ENCODE measurements around the gene CPSF3. TPM values are rescaled to one million over a fixed set of nuclear protein-coding genes. Genes with fewer than 3 reads are reported as not detected.

CPSF3 gene
- total and polyA plus RNA-seq, 2 of the 4 experiments (the other 2 are of a cell fraction) = 29.2 to 64.5 TPM

DNA sequence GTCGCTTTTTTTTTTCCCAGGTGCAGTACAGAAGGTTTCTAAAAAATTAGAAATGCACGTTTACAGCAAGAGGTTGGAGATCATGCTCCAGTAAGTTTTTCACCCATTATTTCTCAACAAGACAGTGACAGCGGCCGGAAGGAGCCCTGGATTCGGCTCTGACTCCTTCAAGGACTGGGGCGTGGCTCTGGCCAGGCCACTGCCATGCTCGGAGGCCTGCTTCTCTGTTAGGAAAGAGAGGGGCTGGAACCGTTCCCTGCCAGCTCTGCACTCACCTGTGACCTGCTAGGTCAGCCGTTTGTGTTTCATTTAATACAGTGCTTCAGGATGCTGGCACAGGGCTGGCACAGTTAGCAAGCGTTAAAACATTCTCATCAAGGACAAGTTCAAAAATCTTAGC lies 44.2 kb downstream of the CPSF3 start:
- H2BK120ac ChIP-seq (ENCODE audit: low read depth, low read length) = no peak overlapping the region
- WGBS, 2 experiments (ENCODE audit: extremely low coverage in 2 of 2, insufficient read length in 1 of 2) = no CpG with 5 or more reads among the region's 10 CpGs
- ChIA-PET CTCF (no interaction called here), POLR2A (ENCODE audit: unreplicated experiment) (no interaction called here)
- H3K4me3 ChIP-seq (ENCODE audit: insufficient read depth, low read depth, low read length) = no peak overlapping the region
- no peak overlapping the region for H3K56ac ChIP-seq (ENCODE audit: extremely low read depth, insufficient read depth, low read length)
- H3K9me1 ChIP-seq (ENCODE audit: insufficient read depth, low read length) = peaks cover 7% of the 10 kb centered on the region; the same call in 1 of the 2 replicates
- peaks cover 14% of the 10 kb centered on the region for H3K36me3 ChIP-seq (ENCODE audit: control insufficient read depth, insufficient read depth, low read length)
- H2BK20ac ChIP-seq (ENCODE audit: low read depth, low read length) = no peak overlapping the region
- no peak overlapping the region for H3K14ac ChIP-seq (replicated peaks; ENCODE audit: low read depth, low read length)
- H3K9me3 ChIP-seq (ENCODE audit: control insufficient read depth, insufficient read depth, low read length) = no peaks in the 10 kb centered on the region
- no peak overlapping the region for H2BK5ac ChIP-seq (ENCODE audit: low read depth, low read length, poor library complexity, severe bottlenecking)
- H3K23ac ChIP-seq (ENCODE audit: low read depth, low read length) = no peak overlapping the region
- no peak overlapping the region for H3K27ac ChIP-seq (ENCODE audit: insufficient read depth, low read length)
- no peak overlapping the region for H4K8ac ChIP-seq (ENCODE audit: low read depth in 2 of 2, low read length in 2 of 2)
- H2AFZ ChIP-seq (replicated peaks; ENCODE audit: low read length, poor library complexity) = no peak overlapping the region
- H2AK5ac ChIP-seq (ENCODE audit: low read depth, low read length) = no peak overlapping the region
- no peaks in the 10 kb centered on the region for H4K20me1 ChIP-seq (ENCODE audit: insufficient read depth, low read length)
- H2AK9ac ChIP-seq (replicated peaks; ENCODE audit: low read depth, low read length, poor library complexity) = no peak overlapping the region
- intact Hi-C loops (cut with micrococcal nuclease) (no loop called here), in situ Hi-C loops (cut with MboI; ENCODE audit: low sequenced_read_pairs) (no loop called here), dilution Hi-C loops (cut with HindIII; ENCODE audit: low sequenced_read_pairs, unreplicated experiment) (no loop called here)
- ATAC-seq (ENCODE audit: low read depth) = no peak
- no TSS peak for BruUV-seq (replicated peaks)
- peaks cover 4% of the 10 kb centered on the region; the same call in 1 of the 2 replicates for H3K4me1 ChIP-seq (ENCODE audit: control insufficient read depth, insufficient read depth, low read length)
- H3K4me2 ChIP-seq (ENCODE audit: low read depth, low read length) = no peak overlapping the region
- no peak overlapping the region for H3K9ac ChIP-seq (ENCODE audit: low read depth, low read length)
- H3K4ac ChIP-seq (ENCODE audit: low read depth, low read length) = no peak overlapping the region
- TF ChIP-seq MAZ (IDR thresholded peaks at IDR 0.05; ENCODE audit: borderline replicate concordance, low read depth, low read length) (no peak), FOS (IDR thresholded peaks at IDR 0.05; ENCODE audit: low read depth, low read length) (no peak), MXI1 (IDR thresholded peaks at IDR 0.05; ENCODE audit: borderline replicate concordance, low read depth, low read length) (no peak), BHLHE40 (IDR thresholded peaks at IDR 0.05; ENCODE audit: low read depth, low read length) (no peak), CEBPB (IDR thresholded peaks at IDR 0.05; ENCODE audit: low read depth, low read length) (no peak), RFX5 (IDR thresholded peaks at IDR 0.05; ENCODE audit: low read depth, low read length) (no peak), MAFK (IDR thresholded peaks at IDR 0.05; ENCODE audit: low read depth, low read length) (no peak), RAD21 (IDR thresholded peaks at IDR 0.05; ENCODE audit: low read length) (no peak), NFE2L2 (IDR thresholded peaks at IDR 0.05; ENCODE audit: low read depth, low read length) (no peak), CHD1 (IDR thresholded peaks at IDR 0.05; ENCODE audit: low read depth, low read length) (no peak), POLR2A (IDR thresholded peaks at IDR 0.05; ENCODE audit: low read depth, low read length) (no peak), ELK1 (IDR thresholded peaks at IDR 0.05; ENCODE audit: borderline replicate concordance, low read depth, low read length) (no peak), USF2 (IDR thresholded peaks at IDR 0.05; ENCODE audit: low read depth, low read length) (no peak), RCOR1 (IDR thresholded peaks at IDR 0.05; ENCODE audit: insufficient replicate concordance, low read length) (no peak), SMC3 (IDR thresholded peaks at IDR 0.05; ENCODE audit: low read depth, low read length) (no peak)
- TF ChIP-seq, protein P1, sequence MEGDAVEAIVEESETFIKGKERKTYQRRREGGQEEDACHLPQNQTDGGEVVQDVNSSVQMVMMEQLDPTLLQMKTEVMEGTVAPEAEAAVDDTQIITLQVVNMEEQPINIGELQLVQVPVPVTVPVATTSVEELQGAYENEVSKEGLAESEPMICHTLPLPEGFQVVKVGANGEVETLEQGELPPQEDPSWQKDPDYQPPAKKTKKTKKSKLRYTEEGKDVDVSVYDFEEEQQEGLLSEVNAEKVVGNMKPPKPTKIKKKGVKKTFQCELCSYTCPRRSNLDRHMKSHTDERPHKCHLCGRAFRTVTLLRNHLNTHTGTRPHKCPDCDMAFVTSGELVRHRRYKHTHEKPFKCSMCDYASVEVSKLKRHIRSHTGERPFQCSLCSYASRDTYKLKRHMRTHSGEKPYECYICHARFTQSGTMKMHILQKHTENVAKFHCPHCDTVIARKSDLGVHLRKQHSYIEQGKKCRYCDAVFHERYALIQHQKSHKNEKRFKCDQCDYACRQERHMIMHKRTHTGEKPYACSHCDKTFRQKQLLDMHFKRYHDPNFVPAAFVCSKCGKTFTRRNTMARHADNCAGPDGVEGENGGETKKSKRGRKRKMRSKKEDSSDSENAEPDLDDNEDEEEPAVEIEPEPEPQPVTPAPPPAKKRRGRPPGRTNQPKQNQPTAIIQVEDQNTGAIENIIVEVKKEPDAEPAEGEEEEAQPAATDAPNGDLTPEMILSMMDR (conservative IDR thresholded peaks at IDR 0.05; ENCODE audit: low read depth, low read length) = no peak
- no peak for DNase-seq
- H3K18ac ChIP-seq (ENCODE audit: low read depth, low read length) = no peak overlapping the region
- no peak overlapping the region for H4K5ac ChIP-seq (ENCODE audit: low read depth, low read length)
- peaks cover 7 to 15% of the 10 kb centered on the region in 2 experiments; a peak in 3 of 4 replicates for H3K79me1 ChIP-seq (ENCODE audit: low read depth in 1 of 2, low read length in 2 of 2)
- H3K27me3 ChIP-seq (ENCODE audit: control insufficient read depth, insufficient read depth, low read length) = no peaks in the 10 kb centered on the region
- H2BK15ac ChIP-seq (ENCODE audit: low read depth, low read length) = no peak overlapping the region
- no peak overlapping the region for H4K91ac ChIP-seq (ENCODE audit: insufficient read depth, low read depth, low read length)

Measured in IMR-90 (cell line).